ENCODE results near the gene FIBP. TPM values are rescaled to one million over a fixed set of nuclear protein-coding genes. Genes with fewer than 3 reads are reported as not detected.
A peak's percentile ranks its signal among the peaks of the same experiment; 100 is the strongest.

Gene FIBP
- total and polyA plus RNA-seq, 2 donors (not counting 3 experiments of a cell fraction or from before 2014, with no cell fraction given) = 105 to 162 TPM

DNA sequence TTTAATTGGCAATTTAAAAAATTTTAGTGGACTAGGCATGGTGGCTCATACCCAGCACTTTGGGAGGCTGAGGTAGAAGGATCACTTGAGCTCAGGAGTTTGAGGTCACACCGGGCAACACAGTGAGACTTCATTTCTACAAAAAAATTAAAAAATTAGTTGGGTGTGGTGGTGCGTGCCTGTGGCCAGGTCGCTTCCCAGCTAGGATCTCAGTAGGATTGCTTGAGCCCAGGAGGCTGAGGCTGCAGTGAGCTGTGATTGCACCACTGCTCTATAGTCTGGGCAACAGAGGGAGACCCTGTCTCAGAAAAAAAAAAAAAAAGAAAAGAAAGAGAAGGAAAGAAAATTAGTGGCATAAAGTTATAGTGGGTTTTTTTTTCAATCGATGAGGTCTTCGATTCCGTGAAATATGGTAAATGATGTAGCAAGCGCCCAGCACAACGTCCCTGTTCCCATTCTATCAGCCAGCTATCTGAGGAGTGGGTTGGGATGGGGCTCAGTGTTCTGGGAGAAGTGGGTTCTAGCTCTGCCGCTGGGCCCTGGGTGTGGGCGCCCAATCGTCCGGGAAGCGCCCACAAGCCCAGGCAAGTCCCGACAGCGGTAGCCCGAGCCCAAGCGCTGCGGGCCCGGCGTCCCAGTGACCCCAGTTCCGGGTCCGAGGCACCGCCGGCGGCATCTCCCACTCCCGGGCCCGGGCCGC lies 10.5 kb upstream of the FIBP start:
- Histone ChIP-seq H2AFZ (ENCODE audit: low read depth, low read length) (no peak overlapping the region), H3K79me2 (ENCODE audit: control insufficient read depth, insufficient read depth, low read length) (peaks cover 58% of the 10 kb centered on the region), H3K4me3 (replicated peaks in 1 of 3; ENCODE audit: insufficient read depth in 1 of 3, low read depth in 1 of 3, low read length in 3 of 3) (peak overlapping the region; percentile 58 to 79 (median 69)), H3K9me3 (replicated peaks; ENCODE audit: control insufficient read depth, insufficient read depth, low read length) (no peaks in the 10 kb centered on the region), H3K27ac (ENCODE audit: insufficient read depth, low read depth, low read length) (peak overlapping the region; percentile 87), H3K9me1 (replicated peaks; ENCODE audit: control insufficient read depth, extremely low read depth, insufficient read depth, low read length) (no peaks in the 10 kb centered on the region), H3K4me2 (ENCODE audit: insufficient read depth, low read length) (peak overlapping the region; percentile 68), H3K4me1 (ENCODE audit: control insufficient read depth, extremely low read depth, insufficient read depth, low read length) (peaks cover 49% of the 10 kb centered on the region), H3K27me3 (ENCODE audit: control insufficient read depth in 2 of 2, insufficient read depth in 2 of 2, low read length in 2 of 2) (no peaks in the 10 kb centered on the region), H3K9ac (replicated peaks; ENCODE audit: extremely low read depth, insufficient read depth, low read length) (peak overlapping the region; percentile 99), H4K20me1 (replicated peaks; ENCODE audit: control insufficient read depth, extremely low read depth, insufficient read depth, low read length) (no peaks in the 10 kb centered on the region), H3K36me3 (ENCODE audit: control insufficient read depth in 2 of 2, extremely low read depth in 1 of 2, insufficient read depth in 2 of 2, low read length in 2 of 2) (peaks cover 5 to 8% of the 10 kb centered on the region in 2 experiments)
- ChIA-PET CTCF (interaction anchor here (1.1 to 6.2 kb wide), 4 partner anchors 9 to 16 kb away, joined by 3 to 69 read pairs (median 15); partner anchors contain the start of genes CCDC85B and FIBP), POLR2A (interaction anchor here (0.7 to 4.2 kb wide), 6 partner anchors 8 to 86 kb away, joined by 3 to 29 read pairs (median 13); partner anchors contain the start of genes CCDC85B and FIBP)
- TF ChIP-seq FOS (IDR thresholded peaks at IDR 0.05; ENCODE audit: borderline replicate concordance, insufficient read depth, low read length) (no peak), POLR2A (IDR thresholded peaks at IDR 0.05; ENCODE audit: low read depth, low read length) (peak; percentile 63), JUN (IDR thresholded peaks at IDR 0.05; ENCODE audit: borderline replicate concordance, insufficient read depth, insufficient read length, low read depth) (no peak)
- dilution Hi-C loops (cut with MboI; ENCODE audit: extremely low pct_ligation_motif_present, low sequenced_read_pairs) = no loop called here
- intact Hi-C loops (cut with micrococcal nuclease) = loop anchor here (1.0 kb wide), 1 partner anchor 8 kb away; no protein-coding TSS in a partner anchor
- TSS peak; percentile 50 for BruUV-seq (replicated peaks)
- no peak for DNase-seq (ENCODE audit: low read depth, low spot score)
- peak; percentile 90 for FAIRE-seq

DNA sequence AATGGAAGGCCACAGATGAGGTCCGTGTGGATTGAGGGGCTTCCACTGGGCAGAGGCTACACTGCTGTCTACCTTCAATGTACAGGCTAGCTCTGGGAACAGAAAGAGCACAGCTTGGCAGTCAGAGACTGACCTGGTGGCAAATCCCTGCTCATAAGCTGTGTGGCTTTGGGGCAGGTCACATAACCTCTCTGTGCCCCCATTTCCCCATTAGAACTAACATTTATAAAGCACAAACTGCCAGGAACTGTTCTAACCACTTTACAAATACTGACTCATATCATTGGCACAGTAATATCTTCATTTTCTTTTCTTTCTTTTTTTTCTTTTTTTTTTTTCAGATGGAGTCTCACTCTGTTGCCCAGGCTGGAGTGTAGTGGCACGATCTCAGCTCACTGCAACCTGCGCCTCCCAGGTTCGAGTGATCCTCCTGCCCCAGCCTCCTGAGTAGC lies 8.8 kb upstream of the FIBP start:
- H3K9me1 ChIP-seq (replicated peaks; ENCODE audit: control insufficient read depth, extremely low read depth, insufficient read depth, low read length) = no peaks in the 10 kb centered on the region
- ChIA-PET POLR2A (interaction anchor here (0.7 to 2.5 kb wide), 3 partner anchors 8 to 375 kb away, joined by 3 to 16 read pairs (median 4); partner anchors contain the start of gene FIBP), CTCF (interaction anchor here (0.8 to 6.2 kb wide), 2 partner anchors 7 to 19 kb away, joined by 3 to 69 read pairs; partner anchors contain the start of genes CCDC85B and FIBP)
- H3K9ac ChIP-seq (replicated peaks; ENCODE audit: extremely low read depth, insufficient read depth, low read length) = no peak overlapping the region
- H3K27me3 ChIP-seq (ENCODE audit: control insufficient read depth in 2 of 2, insufficient read depth in 2 of 2, low read length in 2 of 2) = no peaks in the 10 kb centered on the region
- no peak overlapping the region for H3K4me3 ChIP-seq (replicated peaks in 1 of 3; ENCODE audit: insufficient read depth in 1 of 3, low read depth in 1 of 3, low read length in 3 of 3)
- intact Hi-C loops (cut with micrococcal nuclease) (no loop called here), dilution Hi-C loops (cut with MboI; ENCODE audit: extremely low pct_ligation_motif_present, low sequenced_read_pairs) (no loop called here)
- BruUV-seq (replicated peaks) = no TSS peak
- TF ChIP-seq POLR2AphosphoS5 (IDR thresholded peaks at IDR 0.05; ENCODE audit: insufficient read depth, low read depth, low read length) (peak; percentile 30), MYC (IDR thresholded peaks at IDR 0.05; ENCODE audit: low read depth, low read length) (no peak)
- H3K36me3 ChIP-seq (ENCODE audit: control insufficient read depth in 2 of 2, extremely low read depth in 1 of 2, insufficient read depth in 2 of 2, low read length in 2 of 2) = peaks cover 5 to 8% of the 10 kb centered on the region in 2 experiments
- FAIRE-seq (peak; percentile 48), DNase-seq (ENCODE audit: low read depth, low spot score) (no peak)
- H3K4me1 ChIP-seq (ENCODE audit: control insufficient read depth, extremely low read depth, insufficient read depth, low read length) = peaks cover 58% of the 10 kb centered on the region
- no peaks in the 10 kb centered on the region for H4K20me1 ChIP-seq (replicated peaks; ENCODE audit: control insufficient read depth, extremely low read depth, insufficient read depth, low read length)
- H3K4me2 ChIP-seq (ENCODE audit: insufficient read depth, low read length) = peak overlapping the region; percentile 37
- H3K27ac ChIP-seq (ENCODE audit: insufficient read depth, low read depth, low read length) = peak overlapping the region; percentile 27
- peaks cover 75% of the 10 kb centered on the region for H3K79me2 ChIP-seq (ENCODE audit: control insufficient read depth, insufficient read depth, low read length)
- H3K9me3 ChIP-seq (replicated peaks; ENCODE audit: control insufficient read depth, insufficient read depth, low read length) = no peaks in the 10 kb centered on the region
- H2AFZ ChIP-seq (ENCODE audit: low read depth, low read length) = no peak overlapping the region
